AG04449 (cell line): Measurements from ENCODE around the gene IL1B.

Experiments
- CTCF ChIA-PET: fragments of 350-600 bp; formaldehyde crosslinking; extraction: SDS; loops from one replicate; lab custom pipeline; 2021; ENCODE audit warnings: antibody characterized with exemption; lab: Yijun Ruan, JAX
- POLR2A ChIA-PET: fragments of 400-600, 350-600 bp; formaldehyde crosslinking; extraction: SDS; loops from one replicate; lab custom pipeline; 2020; ENCODE audit warnings: antibody characterized with exemption, inconsistent platforms; lab: Yijun Ruan, JAX
- DNase-seq: peaks from one replicate; pipeline ENCODE4 v3.0.0-alpha.2; 2010; ENCODE audit warnings: low read depth, low spot score
- H3K4me3 ChIP-seq: 2 replicates; pipeline ENCODE4 v1.5.1; 2011; ENCODE audit warnings: low read depth, mild to moderate bottlenecking, control low read depth, low read length
- CTCF ChIP-seq: IDR thresholded peaks from one replicate; pipeline ENCODE4 v1.5.1; 2011; ENCODE audit warnings: mild to moderate bottlenecking, moderate library complexity, low read length, control low read depth, inconsistent platforms; ENCODE audit not compliant: insufficient read depth; ENCODE audit errors: missing control alignments

IL1B gene

GRCh38 chr2:112836695-112837117 is at the start of gene IL1B:
Gene IL1B, minus strand, starts transcription at chr2:112836779. Its CDS starts 550 bp downstream, at chr2:112836229.
- H3K4me3 ChIP-seq: no peak within 1 kb of the TSS
- POLR2A ChIA-PET: no interaction called here
- peak; percentile 34 for DNase-seq
- no peak for TF ChIP-seq CTCF
- CTCF ChIA-PET: interaction anchor here (0.6 to 1.4 kb wide), 2 partner anchors 50 to 409 kb away, joined by 3 read pairs; no protein-coding TSS in a partner anchor

- H3K4me3 ChIP-seq: no peak overlapping the region
- ChIA-PET POLR2A (no interaction called here), CTCF (interaction anchor here (0.8 to 3.8 kb wide), 9 partner anchors 18 to 144 kb away, joined by 3 to 60 read pairs (median 12); partner anchors contain the start of gene IL1B)
- no peak for DNase-seq
- no peak for TF ChIP-seq CTCF
Observed at GRCh38 chr2:112886291-112886690, 49.7 kb upstream of the IL1B start.

- POLR2A ChIA-PET: no interaction called here
- DNase-seq: no peak
- TF ChIP-seq CTCF: no peak
- H3K4me3 ChIP-seq: no peak overlapping the region
- CTCF ChIA-PET: interaction anchor here (0.7 to 3.8 kb wide), 22 partner anchors 11 to 301 kb away, joined by 3 to 60 read pairs (median 4); partner anchors contain the start of gene CHCHD5
Observed at GRCh38 chr2:112885506-112885902, 48.9 kb upstream of the IL1B start.

- no peak for DNase-seq
- peak; percentile 51 for TF ChIP-seq CTCF
- ChIA-PET CTCF (interaction anchor here (0.7 to 3.8 kb wide), 22 partner anchors 10 to 300 kb away, joined by 3 to 60 read pairs (median 4); partner anchors contain the start of gene CHCHD5), POLR2A (no interaction called here)
- no peak overlapping the region for H3K4me3 ChIP-seq
Observed at GRCh38 chr2:112884869-112885505, 48.4 kb upstream of the IL1B start.

GRCh38 chr2:112883669-112884068 is 47.1 kb upstream of the IL1B start:
- TF ChIP-seq CTCF: no peak
- ChIA-PET POLR2A (no interaction called here), CTCF (interaction anchor here (2.1 to 3.0 kb wide), 2 partner anchors 59 to 134 kb away, joined by 9 to 22 read pairs; no protein-coding TSS in a partner anchor)
- H3K4me3 ChIP-seq: no peak overlapping the region
- no peak for DNase-seq

- no peak for TF ChIP-seq CTCF
- POLR2A ChIA-PET: no interaction called here
- CTCF ChIA-PET: interaction anchor here (3.0 kb wide), 1 partner anchor 132 kb away, joined by 22 read pairs; no protein-coding TSS in a partner anchor
- DNase-seq: peak; percentile 31
- H3K4me3 ChIP-seq: no peak overlapping the region
Observed at GRCh38 chr2:112881217-112881985, 44.8 kb upstream of the IL1B start.
